Sigmoid colon (tissue), 7 donors: Measurements from ENCODE around the gene ATP12A. TPM values are rescaled to one million over a fixed set of nuclear protein-coding genes. Genes with fewer than 3 reads are reported as not detected.

Experiments used
- DNase-seq: peaks from one replicate; pipeline ENCODE4 v3.0.0-alpha.2; 2019
- H3K27ac ChIP-seq, 4 donors: fragments of 200-600 bp; sonication (generic); one replicate each; pipeline ENCODE4 v1.5.1; 2016 to 2019; ENCODE audit warnings: mild to moderate bottlenecking in 1 of 4
- H3K27me3 ChIP-seq, 3 donors: fragments of 200-600 bp; sonication (generic); one replicate each; pipeline ENCODE4 v1.5.1; 2019; ENCODE audit warnings: mild to moderate bottlenecking in 1 of 3
- H3K36me3 ChIP-seq, 4 donors: fragments of 200-600 bp; sonication (generic); one replicate each; pipeline ENCODE4 v1.5.1; 2016 to 2019
- H3K4me1 ChIP-seq, 4 donors: fragments of 200-600 bp; sonication (generic); one replicate each; pipeline ENCODE4 v1.5.1; 2017 to 2019
- H3K4me3 ChIP-seq, 4 donors: fragments of 200-600 bp; sonication (generic); one replicate each; pipeline ENCODE4 v1.5.1; 2017 to 2019; ENCODE audit warnings: mild to moderate bottlenecking in 2 of 4, moderate library complexity in 1 of 4
- H3K9me3 ChIP-seq, 4 donors: fragments of 200-600 bp in 3 of 4; sonication (generic) in 3 of 4; one replicate each; pipeline versions ENCODE4 v1.5.1 to v1.6.1; 2013 to 2019
- EP300 ChIP-seq, 4 donors: sonication (generic); formaldehyde crosslinking; IDR thresholded peaks; one replicate each; pipeline ENCODE4 v1.6.1; 2017; ENCODE audit warnings: antibody characterized with exemption in 4 of 4
- POLR2A ChIP-seq, 2 donors: fragments of 450-650 bp; IDR thresholded peaks; one replicate each; pipeline ENCODE4 v1.6.1; 2016; ENCODE audit warnings: antibody characterized with exemption in 2 of 2, mild to moderate bottlenecking in 2 of 2, moderate library complexity in 2 of 2
- POLR2AphosphoS5 ChIP-seq, 4 donors: sonication (generic); formaldehyde crosslinking; IDR thresholded peaks; one replicate each; pipeline ENCODE4 v1.6.1; 2017; ENCODE audit warnings: antibody characterized with exemption in 4 of 4
- WGBS, 2 donors: extraction: QIAGEN DNeasy Blood & Tissue Kit; methylation state at CpG; one replicate each; pipeline ENCODE4 v1.1.7; 2013; 5-methylcytosine and 5-hydroxymethylcytosine counted together
- intact Hi-C: fragments of 100-400 bp; cut with DNase I; formaldehyde crosslinking; loops from one replicate; pipeline ENCODE4 v1.15.1; 2023
- polyA plus RNA-seq, 3 donors: library from polyadenylated mRNA; stranded (reverse); fragments of 200-250 nt; gene quantifications; one replicate each; pipeline ENCODE4 v1.2.3, GENCODE V29; 2013
- total RNA-seq, 4 donors: library from RNA; depleted of rRNA; stranded (reverse); fragments of >200 nt; gene quantifications; one replicate each; pipeline ENCODE4 v1.1.0, GENCODE V29; 2016
- TF ChIP-seq, protein P1 (sequence below), 4 experiments: fragments of 450-650 bp in 3 of 4; fragments of 200-600 bp in 1 of 4; IDR thresholded peaks; one replicate each; pipeline ENCODE4 v1.5.1; 2016 to 2019; ENCODE audit warnings: antibody characterized with exemption in 4 of 4, mild to moderate bottlenecking in 3 of 4, moderate library complexity in 2 of 4
- donor health status: healthy with polysubstance abuse.
- donor health status: Bipolar disorder and iron deficiency.
- donor health status: healthy.

The ATP12A gene
- total and polyA plus RNA-seq, 7 donors = not detected

DNA sequence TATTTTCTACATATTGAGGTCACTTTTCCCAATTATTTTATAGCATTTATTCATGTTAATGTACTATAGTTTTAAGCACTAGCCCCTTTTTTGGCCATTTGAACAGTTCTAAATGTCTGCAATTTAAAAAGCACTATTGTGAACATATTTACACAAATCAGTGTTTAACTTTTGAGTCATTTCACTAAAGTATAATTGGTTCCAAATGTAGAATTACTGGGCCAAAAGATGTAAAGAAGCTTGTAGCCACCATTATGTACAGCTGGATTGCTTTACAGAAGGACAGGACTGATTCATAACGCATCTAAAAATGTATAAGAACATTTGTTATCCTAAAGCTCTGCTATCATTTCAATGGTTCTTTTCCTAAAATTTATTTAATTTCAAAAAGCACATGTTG is 16.6 kb upstream of the ATP12A start:
- no peaks in the 10 kb centered on the region for H3K9me3 ChIP-seq
- H3K27ac ChIP-seq = no peak overlapping the region
- no peak overlapping the region for H3K4me3 ChIP-seq
- TF ChIP-seq POLR2A (IDR thresholded peaks at IDR 0.05) (no peak), EP300 (IDR thresholded peaks at IDR 0.05) (no peak)
- no peaks in the 10 kb centered on the region for H3K36me3 ChIP-seq
- WGBS, 2 donors = 92 to 96% methylated on average over 1 of the region's 1 CpG
- H3K27me3 ChIP-seq = no peaks in the 10 kb centered on the region
- no peaks in the 10 kb centered on the region for H3K4me1 ChIP-seq
- intact Hi-C loops = no loop called here
- no peak for DNase-seq

DNA sequence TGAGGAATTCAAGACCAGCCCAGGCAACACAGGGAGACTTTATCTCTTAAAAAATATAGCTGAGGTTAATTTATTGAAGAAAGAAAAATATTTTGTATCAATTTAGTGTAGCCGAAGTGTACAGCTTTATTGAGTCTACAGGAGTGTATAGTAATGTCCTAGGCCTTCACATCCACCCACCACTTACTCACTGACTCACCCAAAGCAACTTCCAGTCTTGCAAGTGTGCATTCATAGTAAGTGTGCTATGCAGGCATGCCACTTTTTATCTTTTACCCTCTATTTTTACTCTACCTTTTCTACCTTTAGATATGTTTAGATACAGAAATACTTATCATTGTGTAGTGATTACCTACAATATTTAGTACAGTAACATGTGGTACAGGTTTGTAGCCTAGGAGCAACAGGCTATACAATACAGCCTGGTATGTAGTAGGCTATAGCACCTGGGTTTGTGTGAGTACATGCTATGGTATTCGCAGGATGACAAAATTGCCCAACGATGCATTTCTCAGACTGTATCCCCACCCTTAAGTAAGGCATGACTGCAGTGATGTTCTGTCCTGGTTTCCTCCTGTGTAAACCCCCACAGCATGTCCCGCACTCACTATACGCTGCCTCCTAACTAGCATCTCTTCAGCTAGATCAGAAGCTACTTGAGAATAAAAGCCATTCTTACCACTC is 15.3 kb upstream of the ATP12A start:
- Histone ChIP-seq H3K36me3 (no peaks in the 10 kb centered on the region), H3K4me1 (no peaks in the 10 kb centered on the region), H3K27ac (no peak overlapping the region), H3K4me3 (no peak overlapping the region), H3K27me3 (no peaks in the 10 kb centered on the region), H3K9me3 (no peaks in the 10 kb centered on the region)
- DNase-seq = no peak
- intact Hi-C loops = no loop called here
- TF ChIP-seq POLR2AphosphoS5 (IDR thresholded peaks at IDR 0.05) (no peak), EP300 (IDR thresholded peaks at IDR 0.05) (no peak), POLR2A (IDR thresholded peaks at IDR 0.05) (no peak)
- TF ChIP-seq, protein P1, sequence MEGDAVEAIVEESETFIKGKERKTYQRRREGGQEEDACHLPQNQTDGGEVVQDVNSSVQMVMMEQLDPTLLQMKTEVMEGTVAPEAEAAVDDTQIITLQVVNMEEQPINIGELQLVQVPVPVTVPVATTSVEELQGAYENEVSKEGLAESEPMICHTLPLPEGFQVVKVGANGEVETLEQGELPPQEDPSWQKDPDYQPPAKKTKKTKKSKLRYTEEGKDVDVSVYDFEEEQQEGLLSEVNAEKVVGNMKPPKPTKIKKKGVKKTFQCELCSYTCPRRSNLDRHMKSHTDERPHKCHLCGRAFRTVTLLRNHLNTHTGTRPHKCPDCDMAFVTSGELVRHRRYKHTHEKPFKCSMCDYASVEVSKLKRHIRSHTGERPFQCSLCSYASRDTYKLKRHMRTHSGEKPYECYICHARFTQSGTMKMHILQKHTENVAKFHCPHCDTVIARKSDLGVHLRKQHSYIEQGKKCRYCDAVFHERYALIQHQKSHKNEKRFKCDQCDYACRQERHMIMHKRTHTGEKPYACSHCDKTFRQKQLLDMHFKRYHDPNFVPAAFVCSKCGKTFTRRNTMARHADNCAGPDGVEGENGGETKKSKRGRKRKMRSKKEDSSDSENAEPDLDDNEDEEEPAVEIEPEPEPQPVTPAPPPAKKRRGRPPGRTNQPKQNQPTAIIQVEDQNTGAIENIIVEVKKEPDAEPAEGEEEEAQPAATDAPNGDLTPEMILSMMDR (IDR thresholded peaks at IDR 0.05) = no peak
- 71 to 93% methylated on average over 5 of the region's 5 CpGs for WGBS, 2 donors

DNA sequence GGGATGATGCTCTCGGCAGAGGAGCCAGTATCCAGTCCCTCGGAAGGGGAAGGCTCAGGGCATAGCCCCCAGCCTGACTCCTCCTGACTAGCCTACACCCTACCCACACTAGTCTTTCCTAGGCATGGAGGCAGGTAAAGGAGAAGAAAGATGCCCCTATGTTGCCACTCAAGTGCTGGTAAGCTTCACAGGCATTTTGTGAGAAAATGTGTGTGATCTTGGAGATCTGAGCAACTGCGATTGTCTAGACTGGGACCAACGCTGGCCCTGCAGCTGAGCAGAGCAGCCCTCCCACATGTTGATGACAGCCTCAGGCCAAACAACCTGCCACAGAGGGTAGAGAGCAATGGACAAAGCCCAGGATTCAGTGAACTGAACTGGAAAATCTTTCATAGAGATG is 11.7 kb upstream of the ATP12A start:
- H3K36me3 ChIP-seq = no peaks in the 10 kb centered on the region
- 77 to 86% methylated on average over 4 of the region's 4 CpGs for WGBS, 2 donors
- intact Hi-C loops = no loop called here

DNA sequence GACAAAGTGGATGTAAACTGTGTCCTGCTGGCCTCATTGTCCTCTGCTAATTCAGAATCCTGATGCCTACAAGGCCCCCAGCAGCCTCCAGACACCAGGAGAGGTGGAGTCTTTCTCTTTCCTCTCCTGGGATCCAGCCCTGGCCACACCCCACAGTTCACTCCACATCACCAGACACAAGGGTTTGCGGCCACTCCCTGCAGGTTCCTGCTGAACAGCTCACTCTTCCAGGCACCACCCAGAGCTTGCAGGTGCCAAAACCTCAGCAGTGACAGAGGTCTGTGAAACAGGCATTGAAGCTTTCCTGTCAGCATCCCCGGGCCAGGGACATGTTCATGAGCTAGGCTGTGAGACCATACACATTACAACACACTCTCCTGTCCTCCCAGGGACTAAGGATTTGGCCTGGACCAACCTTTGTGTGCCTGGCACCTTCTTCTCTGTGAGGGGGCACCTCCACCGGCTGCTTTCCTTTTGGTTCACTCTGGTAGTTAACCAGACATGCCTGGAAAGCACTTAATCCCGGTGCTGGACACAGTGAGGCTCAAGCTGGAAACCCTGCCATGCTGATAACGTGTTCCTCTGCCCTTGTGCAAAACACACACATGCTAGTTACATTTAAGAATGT is 11.1 kb upstream of the ATP12A start:
- no peak for DNase-seq
- H3K27ac ChIP-seq = no peak overlapping the region
- peaks cover 0 to 22% (median 17%) of the 10 kb centered on the region in 4 donors for H3K4me1 ChIP-seq
- no peaks in the 10 kb centered on the region for H3K36me3 ChIP-seq
- H3K4me3 ChIP-seq = no peak overlapping the region
- TF ChIP-seq POLR2AphosphoS5 (IDR thresholded peaks at IDR 0.05) = no peak
- TF ChIP-seq POLR2A (IDR thresholded peaks at IDR 0.05) = no peak
- TF ChIP-seq, protein P1 (IDR thresholded peaks at IDR 0.05) = no peak
- TF ChIP-seq EP300 (IDR thresholded peaks at IDR 0.05) = no peak
- 30 to 69% methylated on average over 5 of the region's 5 CpGs for WGBS, 2 donors
- no peaks in the 10 kb centered on the region for H3K9me3 ChIP-seq
- no peaks in the 10 kb centered on the region for H3K27me3 ChIP-seq
- intact Hi-C loops = no loop called here

More for the DNA sequence above, 11.7 kb upstream of the ATP12A start:
- Histone ChIP-seq H3K4me1 (peaks cover 0 to 22% (median 17%) of the 10 kb centered on the region in 4 donors), H3K27me3 (no peaks in the 10 kb centered on the region), H3K27ac (no peak overlapping the region), H3K4me3 (no peak overlapping the region), H3K9me3 (no peaks in the 10 kb centered on the region)
- no peak for TF ChIP-seq POLR2A (IDR thresholded peaks at IDR 0.05)
- DNase-seq = no peak

DNA sequence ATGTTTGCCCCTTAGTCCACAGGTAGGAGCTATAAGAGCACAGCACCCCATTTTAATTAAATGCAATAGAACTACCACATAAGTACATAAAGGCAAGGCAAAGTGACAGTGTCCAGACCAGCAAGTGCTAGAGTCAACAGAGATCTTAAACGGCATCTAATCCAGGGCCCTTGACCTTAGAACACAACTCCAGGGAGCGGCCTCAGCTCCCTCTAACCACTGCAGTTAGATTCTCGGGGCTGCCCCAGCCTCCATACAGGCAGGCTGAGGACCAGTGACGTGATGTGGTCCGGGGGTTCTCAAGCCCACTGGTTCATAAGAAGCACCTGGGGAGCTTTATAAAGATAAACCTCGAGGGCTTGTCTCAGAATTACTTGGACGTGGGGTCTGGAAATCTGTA is 10.0 kb upstream of the ATP12A start:
- 39 to 70% methylated on average over 7 of the region's 7 CpGs for WGBS, 2 donors
- no peak overlapping the region for H3K4me3 ChIP-seq

More for the DNA sequence above, 10.0 kb upstream of the ATP12A start:
- no peak for TF ChIP-seq EP300 (IDR thresholded peaks at IDR 0.05)
- TF ChIP-seq POLR2A (IDR thresholded peaks at IDR 0.05) = no peak
- no peak for TF ChIP-seq POLR2AphosphoS5 (IDR thresholded peaks at IDR 0.05)
- TF ChIP-seq, protein P1 (IDR thresholded peaks at IDR 0.05) = no peak
- Histone ChIP-seq H3K4me1 (peaks cover 0 to 22% (median 17%) of the 10 kb centered on the region in 4 donors), H3K27me3 (no peaks in the 10 kb centered on the region), H3K9me3 (no peaks in the 10 kb centered on the region), H3K27ac (no peak overlapping the region), H3K36me3 (no peaks in the 10 kb centered on the region)
- intact Hi-C loops = no loop called here
- no peak for DNase-seq
